GM12878 (cell line): ENCODE results near the gene EPB41L2.
"Not testable (repeated sequence)": the region's sequence is repeated elsewhere in the genome, so short reads cannot be mapped to it uniquely, and the experiment has no call there.

Source experiments
- CTCF ChIP-seq, 3 experiments: IDR thresholded peaks in 2 of 3; conservative IDR thresholded peaks in 1 of 3; 2 replicates each; pipeline ENCODE4 v1.5.1; 2011; ENCODE audit warnings: low read depth in 3 of 3, low read length in 3 of 3, mild to moderate bottlenecking in 3 of 3, control low read depth in 2 of 3, moderate library complexity in 2 of 3, inconsistent platforms in 1 of 3, mixed read lengths in 1 of 3; ENCODE audit not compliant: control insufficient read depth in 2 of 3, insufficient read depth in 1 of 3; ENCODE audit errors: extremely low read depth in 1 of 3
- EZH2 ChIP-seq: IDR thresholded peaks from 2 replicates; pipeline ENCODE4 v1.6.1; 2012; ENCODE audit warnings: low read depth, mild to moderate bottlenecking, control low read depth, inconsistent platforms, low read length, borderline replicate concordance; ENCODE audit not compliant: control insufficient read depth
- FOXK2 ChIP-seq: fragments of 450-650 bp; IDR thresholded peaks from 2 replicates; pipeline ENCODE4 v1.6.1; 2017; ENCODE audit warnings: mild to moderate bottlenecking, moderate library complexity
- PAX8 ChIP-seq: fragments of 450-650 bp; IDR thresholded peaks from 2 replicates; pipeline ENCODE4 v1.6.1; 2017; ENCODE audit warnings: mild to moderate bottlenecking, moderate library complexity
- SIN3A ChIP-seq: IDR thresholded peaks from 2 replicates; pipeline ENCODE4 v1.6.1; 2012; ENCODE audit warnings: low read depth, low read length, improper control_type of control experiment

GRCh38 chr6:130987539-130987938, 75.5 kb downstream of the EPB41L2 start:
- not testable (repeated sequence) for TF ChIP-seq PAX8; CTCF (IDR thresholded peaks at IDR 0.05 in 2 of 3, conservative IDR thresholded peaks at IDR 0.05 in 1 of 3; ENCODE audit: control insufficient read depth in 2 of 3, extremely low read depth in 1 of 3, insufficient read depth in 1 of 3, low read depth in 3 of 3, low read length in 3 of 3); FOXK2; EZH2; SIN3A
